Epithelial cell of prostate (primary cell): ENCODE measurements around the gene TPD52L1.

Source experiments
- DNase-seq: peaks from one replicate; pipeline ENCODE4 v3.0.0-alpha.2; 2011; ENCODE audit warnings: low read depth, low spot score
- H3K27ac ChIP-seq: fragments of 450-650 bp; 2 replicates; pipeline ENCODE4 v1.5.1; 2017; ENCODE audit warnings: mild to moderate bottlenecking

Gene TPD52L1

GRCh38 chr6:125228981-125229479, 75.5 kb downstream of the TPD52L1 start:
- DNase-seq: no peak

GRCh38 chr6:125230674-125231073, 77.1 kb downstream of the TPD52L1 start:
- no peak overlapping the region for H3K27ac ChIP-seq
- no peak for DNase-seq

More at GRCh38 chr6:125228981-125229479, 75.5 kb downstream of the TPD52L1 start:
- no peak overlapping the region for H3K27ac ChIP-seq

DNA sequence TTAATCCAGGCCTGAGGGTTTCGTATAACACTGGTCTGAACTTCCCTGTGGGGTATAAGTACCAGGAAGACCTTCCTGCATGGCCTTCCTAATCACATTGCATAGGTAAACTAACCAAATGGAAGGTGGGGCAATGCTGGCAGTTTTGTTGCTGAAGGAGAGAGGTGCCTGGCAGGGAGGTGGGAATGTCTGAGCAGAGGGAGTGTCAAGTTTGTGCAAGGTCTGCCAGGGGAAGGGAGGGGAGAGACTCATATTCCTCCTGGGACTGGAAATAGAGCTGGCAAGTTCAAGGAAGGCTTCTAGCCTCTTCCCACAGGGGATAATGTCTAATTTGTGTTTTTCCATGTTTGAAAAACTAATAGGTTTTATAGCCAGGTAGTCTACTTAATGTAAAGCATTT, 77.6 kb downstream of the TPD52L1 start:
- no peak for DNase-seq
- H3K27ac ChIP-seq: no peak overlapping the region

- H3K27ac ChIP-seq: peak overlapping the region; percentile 38
- DNase-seq: no peak
Measured at GRCh38 chr6:125231574-125232343, 78.2 kb downstream of the TPD52L1 start.

DNA sequence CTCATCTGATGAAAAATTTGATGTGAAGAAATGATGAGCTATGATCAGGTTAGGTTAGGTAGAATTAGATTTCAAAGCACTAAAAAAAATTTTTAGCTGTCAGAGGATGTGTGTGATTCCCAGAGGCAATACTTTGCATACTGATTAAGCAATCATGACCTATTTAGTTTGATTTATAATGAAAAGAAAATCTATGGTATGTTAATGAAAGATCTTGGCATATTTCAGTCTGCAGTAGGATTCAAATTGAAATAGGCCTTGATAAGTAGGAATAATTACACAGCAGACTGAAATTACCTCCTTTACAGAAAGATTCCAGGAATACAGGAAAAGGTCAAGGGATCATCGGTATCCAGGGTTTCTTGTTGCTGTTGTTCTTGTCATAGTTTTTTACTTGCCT, 78.9 kb downstream of the TPD52L1 start:
- peak overlapping the region; percentile 38 for H3K27ac ChIP-seq
- DNase-seq: no peak

DNA sequence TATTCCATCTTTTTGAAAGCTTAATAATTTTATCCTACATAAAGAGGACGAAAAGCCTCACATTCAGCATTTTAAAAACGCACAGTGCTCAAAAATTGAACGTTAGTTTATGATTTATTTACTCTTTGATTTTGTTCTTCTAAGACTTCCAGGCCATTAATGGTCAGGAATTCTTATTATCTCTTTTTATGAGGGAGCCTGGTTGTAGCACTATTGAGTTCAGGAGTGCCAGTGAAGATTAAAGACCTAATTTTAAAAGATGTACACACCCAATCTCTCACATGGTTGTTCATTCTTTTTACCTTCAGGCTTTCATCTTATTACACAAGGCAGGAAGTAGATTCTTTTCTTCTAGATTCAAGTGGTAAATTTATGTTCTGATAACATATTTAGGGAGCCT, 79.6 kb downstream of the TPD52L1 start:
- H3K27ac ChIP-seq: peak overlapping the region; percentile 38
- no peak for DNase-seq

DNA sequence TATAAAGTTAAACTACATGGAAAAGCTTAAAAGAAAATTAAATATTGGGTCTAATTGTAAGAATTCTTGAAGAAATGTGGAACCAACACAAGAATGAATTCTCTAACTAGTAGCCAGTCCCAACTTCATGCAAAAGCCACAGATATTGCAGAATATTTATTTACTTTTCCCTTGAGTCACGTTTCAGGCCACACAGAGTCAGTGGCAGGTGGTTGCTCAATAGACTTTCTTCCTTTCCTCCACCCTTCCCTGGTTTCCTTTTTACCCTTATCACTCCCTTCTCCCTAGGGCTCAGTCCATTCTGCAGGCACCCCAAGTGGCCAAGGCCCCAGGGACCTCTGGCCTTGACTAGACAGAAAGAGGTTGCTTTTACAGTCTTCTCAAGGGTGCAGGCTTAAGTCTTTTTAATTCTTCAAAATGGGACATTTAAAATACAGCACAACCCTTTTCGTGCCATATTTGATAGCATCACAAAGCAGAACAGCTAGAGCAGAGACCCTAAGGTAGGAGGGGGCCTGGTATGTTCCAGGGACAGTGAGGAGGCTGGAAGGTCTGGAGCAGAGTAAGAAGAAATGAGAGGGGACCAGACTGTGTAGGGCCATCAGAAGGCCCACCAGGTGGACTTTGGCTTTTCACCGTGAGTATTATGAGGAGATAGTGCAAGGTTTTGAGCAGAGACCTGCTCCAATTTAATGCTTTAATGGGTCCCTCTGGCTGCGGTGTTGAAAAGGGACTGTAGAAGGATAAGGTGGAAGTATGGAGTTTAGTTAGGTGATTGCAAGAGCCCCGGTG, 83.2 kb downstream of the TPD52L1 start:
- DNase-seq: no peak
- peak overlapping the region; percentile 30 for H3K27ac ChIP-seq

DNA sequence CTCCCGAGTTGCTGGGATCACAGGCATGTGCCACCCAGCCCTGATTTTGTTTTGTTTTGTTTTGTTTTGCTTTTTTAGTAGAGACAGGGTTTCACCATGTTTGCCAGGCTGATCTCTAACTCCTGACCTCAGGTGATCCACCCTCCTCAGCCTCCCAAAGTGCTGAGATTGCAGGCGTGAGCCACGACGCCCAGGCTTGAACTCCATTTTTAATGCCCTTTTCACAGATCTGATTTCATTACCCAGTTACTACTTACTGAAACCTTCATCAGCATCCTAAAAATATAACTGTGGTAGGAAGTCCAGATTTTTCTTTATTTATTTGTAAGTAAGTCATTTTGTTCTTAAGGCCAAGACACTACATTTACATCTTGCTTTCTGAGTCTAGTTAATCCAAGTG, 84.2 kb downstream of the TPD52L1 start:
- peak overlapping the region; percentile 30 for H3K27ac ChIP-seq
- no peak for DNase-seq

DNA sequence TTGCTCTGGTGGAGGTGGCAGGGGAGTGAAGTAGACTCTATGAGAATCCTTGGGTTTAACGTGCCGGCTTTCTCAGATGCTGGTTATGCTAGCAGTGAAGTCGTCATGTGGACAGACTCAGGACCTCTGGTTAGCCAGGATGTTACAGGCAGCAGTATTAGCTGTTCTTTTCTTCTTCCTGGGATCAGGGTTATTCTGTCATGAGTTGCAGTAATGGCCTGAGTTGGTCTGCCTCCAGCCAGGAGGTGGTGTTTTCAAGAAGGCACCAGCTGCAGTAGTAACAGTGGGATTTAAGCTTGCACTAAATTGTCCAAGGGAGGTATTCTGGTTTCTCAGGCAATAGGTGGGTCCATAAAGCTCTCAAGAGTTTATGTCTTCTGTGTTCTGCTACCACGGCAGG, 91.5 kb downstream of the TPD52L1 start:
- H3K27ac ChIP-seq: peak overlapping the region; percentile 47
- DNase-seq: no peak

- DNase-seq: no peak
- H3K27ac ChIP-seq: peak overlapping the region; percentile 47
Measured at GRCh38 chr6:125245523-125246264, 92.1 kb downstream of the TPD52L1 start.

DNA sequence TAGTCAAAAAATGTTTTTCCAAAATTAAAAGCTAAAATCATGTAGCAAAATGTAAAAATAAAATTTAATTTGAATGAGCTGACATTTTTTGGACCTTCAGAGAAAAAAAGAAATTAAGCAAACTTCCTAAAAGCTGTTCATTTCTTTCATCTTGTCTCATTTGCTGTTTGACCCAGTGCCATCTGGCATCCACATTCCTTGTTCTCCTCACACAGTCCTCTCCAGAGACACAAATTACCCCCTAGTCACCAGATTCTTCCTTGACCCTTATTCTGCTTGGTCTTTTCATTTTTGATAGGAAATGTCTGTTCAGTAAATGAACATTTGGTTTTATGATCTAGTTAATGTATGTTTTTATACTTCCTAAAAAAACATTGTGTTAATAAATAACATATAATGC, 93.0 kb downstream of the TPD52L1 start:
- H3K27ac ChIP-seq: no peak overlapping the region
- DNase-seq: no peak

GRCh38 chr6:125248136-125248535, 94.6 kb downstream of the TPD52L1 start:
- DNase-seq: no peak
- H3K27ac ChIP-seq: no peak overlapping the region

GRCh38 chr6:125250511-125250910, 96.9 kb downstream of the TPD52L1 start:
- no peak overlapping the region for H3K27ac ChIP-seq
- no peak for DNase-seq

DNA sequence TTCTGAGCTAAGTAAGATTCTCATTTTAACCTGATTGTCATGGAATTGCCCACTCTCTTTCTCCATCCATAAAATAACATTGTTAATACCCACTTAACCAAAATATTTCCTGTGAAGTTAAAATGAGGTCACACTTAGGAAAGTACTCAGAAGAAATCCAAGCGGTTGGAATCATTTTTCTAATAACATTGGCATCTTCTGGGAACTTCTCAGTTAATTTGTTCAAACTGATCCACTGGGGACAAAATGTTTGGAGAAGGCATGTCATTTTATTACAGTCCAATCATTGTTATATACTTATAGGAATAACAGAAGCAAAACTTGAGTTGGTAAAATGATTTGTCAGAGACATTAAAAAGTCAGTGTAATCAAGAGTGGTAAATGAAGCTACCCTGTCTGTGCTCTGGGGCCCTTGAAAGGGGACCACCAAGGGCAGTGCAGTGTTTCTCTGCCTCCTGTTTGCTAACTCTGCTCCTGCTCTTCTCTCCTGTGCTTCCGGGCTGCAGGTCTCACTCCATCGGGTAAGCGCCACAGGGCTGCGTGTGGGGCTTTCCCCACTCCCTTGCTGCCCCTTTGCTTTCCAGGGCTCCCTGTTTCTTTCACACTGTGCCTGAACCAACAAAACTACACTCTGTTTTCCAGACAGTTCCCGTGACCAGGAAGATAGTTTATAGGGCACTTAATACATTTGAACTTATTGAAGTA, 98.1 kb downstream of the TPD52L1 start:
- H3K27ac ChIP-seq: no peak overlapping the region
- DNase-seq: no peak

GRCh38 chr6:125252891-125253290, 99.3 kb downstream of the TPD52L1 start:
- H3K27ac ChIP-seq: peak overlapping the region; percentile 62
- DNase-seq: no peak

DNA sequence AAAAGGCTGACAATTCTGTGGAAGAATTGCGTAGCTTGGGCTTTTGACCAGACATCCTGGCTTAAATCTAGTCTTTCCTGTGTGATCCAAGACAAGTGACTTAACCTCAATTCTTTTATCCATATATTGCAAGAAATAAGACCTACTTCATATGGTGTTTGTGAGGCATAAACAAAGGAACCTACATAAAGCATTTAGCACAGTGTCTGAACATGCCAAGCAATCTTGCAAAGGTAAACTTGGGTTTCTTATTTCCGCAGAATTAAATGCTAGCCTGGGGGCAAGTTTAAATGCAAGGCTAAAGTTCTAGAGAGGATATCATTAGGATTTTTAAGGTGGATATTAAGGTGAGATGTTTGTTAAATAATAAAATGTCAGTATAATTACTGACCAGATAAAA, 100.3 kb downstream of the TPD52L1 start:
- H3K27ac ChIP-seq: peak overlapping the region; percentile 62
- DNase-seq: no peak

DNA sequence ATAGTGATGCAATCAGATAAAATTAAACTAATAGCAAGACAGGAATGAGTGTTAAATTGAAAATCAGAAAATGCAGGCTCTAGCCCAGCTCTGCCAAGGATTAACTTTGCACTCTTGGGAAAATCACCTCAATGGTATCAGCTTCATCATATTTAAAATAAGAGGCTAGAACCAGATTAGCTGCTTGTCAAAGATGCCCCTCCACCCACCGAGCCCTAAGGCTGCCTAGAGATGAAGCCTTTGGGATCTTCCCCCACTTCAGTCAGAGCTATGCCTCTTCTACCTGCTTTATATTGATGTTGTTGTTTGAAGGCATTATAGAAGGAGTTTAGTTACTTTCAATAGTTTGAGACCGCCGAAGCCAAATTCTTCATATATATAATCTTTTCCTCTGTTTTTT, 100.7 kb downstream of the TPD52L1 start:
- no peak for DNase-seq
- peak overlapping the region; percentile 62 for H3K27ac ChIP-seq

DNA sequence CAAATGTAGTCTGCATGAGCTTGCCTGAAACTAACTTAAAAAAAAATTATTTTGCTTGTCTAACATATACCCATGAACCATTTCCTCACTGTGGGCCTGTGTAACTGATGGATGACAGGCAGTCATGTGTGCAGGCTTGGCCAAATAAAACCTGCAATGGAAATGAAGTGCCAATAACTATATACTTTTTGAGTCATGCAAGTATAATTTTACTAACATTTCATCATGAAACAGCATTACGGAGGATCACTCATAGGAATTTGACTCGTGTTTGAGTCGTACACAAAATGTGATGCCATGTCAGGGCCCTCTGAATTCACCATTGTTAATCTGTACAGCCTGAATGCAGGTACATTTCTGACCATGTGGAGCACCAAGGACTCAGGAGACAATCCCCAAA, 101.6 kb downstream of the TPD52L1 start:
- peak overlapping the region; percentile 62 for H3K27ac ChIP-seq

DNA sequence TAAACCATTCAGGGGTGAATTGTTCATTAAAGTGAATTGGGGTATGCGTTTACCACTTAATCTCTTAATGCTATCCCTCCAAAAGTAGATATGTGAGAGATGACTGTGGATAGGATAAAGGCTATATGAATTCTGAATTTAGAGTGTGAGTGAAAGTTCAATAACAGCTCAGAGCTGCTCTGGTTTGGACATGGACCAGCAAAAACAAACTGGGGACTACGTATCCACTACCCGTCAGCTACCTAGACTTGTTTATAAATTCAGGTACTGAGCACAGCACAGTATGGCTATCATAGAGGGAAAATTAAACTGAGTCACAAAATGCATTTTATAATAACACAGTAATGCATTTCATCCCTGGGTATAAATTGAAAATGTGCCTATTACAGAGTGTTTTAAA, 103.8 kb downstream of the TPD52L1 start:
- no peak overlapping the region for H3K27ac ChIP-seq
- DNase-seq: no peak

More for the DNA sequence above, 101.6 kb downstream of the TPD52L1 start:
- DNase-seq: no peak
